Activated CD4-positive, alpha-beta T cell treated with anti-CD3 and anti-CD28 coated beads for 4 hours (primary cell): ENCODE data around the gene NR2F1.
A peak's percentile ranks its signal among the peaks of the same experiment; 100 is the strongest.

Experiments used
- DNase-seq, 2 donors: peaks; one replicate each; pipeline ENCODE4 v3.0.0-alpha.2; 2020

The NR2F1 gene

GRCh38 chr5:93577854-93578812, 4.9 kb upstream of the NR2F1 start:
- no peak for DNase-seq

GRCh38 chr5:93578813-93579691, 4.0 kb upstream of the NR2F1 start:
- no peak for DNase-seq

DNA sequence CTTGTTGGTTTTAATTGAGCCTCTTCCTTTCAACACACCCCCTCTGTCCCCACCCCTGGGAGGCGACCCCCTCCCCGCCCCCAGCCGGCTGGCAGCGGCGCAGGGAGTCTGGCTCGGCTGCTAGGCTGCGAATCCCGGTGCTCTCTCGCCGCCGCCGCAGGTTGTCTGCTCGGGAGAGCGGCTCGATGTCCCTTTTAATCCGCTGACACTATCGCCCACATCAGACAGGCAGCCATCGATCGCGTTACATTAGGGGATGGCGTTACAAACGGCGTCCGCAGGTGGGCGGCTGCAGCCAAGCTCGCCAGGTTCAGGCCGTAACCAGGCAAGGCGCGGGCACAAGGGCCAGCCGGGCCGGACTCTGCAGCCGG, 3.3 kb upstream of the NR2F1 start:
- no peak for DNase-seq

- no peak for DNase-seq
Measured at GRCh38 chr5:93580063-93580926, 2.7 kb upstream of the NR2F1 start.

DNA sequence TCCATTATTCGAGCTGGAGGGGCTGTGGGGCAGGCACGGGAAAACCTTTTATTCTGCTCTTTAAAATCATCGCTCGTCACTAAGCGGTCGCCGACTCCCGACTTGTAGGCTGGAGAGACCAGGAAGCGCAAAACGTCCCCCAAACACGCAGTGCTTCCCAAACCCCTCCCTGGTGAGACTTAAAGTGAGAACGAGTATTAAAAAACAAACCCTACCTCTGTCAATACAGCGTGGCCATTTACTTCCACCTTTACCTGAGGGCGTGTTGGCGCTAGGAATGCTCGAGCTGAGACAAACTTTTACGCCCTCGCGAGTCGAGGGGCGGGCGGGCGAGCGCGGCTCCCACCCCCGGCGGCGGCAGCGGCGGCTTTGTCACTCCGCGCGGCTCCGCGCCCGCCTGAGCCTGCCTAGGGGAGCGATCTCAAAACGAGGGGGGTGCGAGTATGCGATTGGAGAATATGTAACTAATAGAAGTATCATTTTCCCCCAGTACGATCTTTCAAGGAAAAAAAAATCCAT, 2.0 kb upstream of the NR2F1 start, which contains the start of gene NR2F1-AS1:
TSS of gene NR2F1-AS1 (minus strand) at position 293 of the 519 bp plus-strand sequence.
- DNase-seq = peak in 1 of 2 donors; percentile 32

GRCh38 chr5:93582167-93582462, 907 bp upstream of the NR2F1 start:
- no peak for DNase-seq

DNA sequence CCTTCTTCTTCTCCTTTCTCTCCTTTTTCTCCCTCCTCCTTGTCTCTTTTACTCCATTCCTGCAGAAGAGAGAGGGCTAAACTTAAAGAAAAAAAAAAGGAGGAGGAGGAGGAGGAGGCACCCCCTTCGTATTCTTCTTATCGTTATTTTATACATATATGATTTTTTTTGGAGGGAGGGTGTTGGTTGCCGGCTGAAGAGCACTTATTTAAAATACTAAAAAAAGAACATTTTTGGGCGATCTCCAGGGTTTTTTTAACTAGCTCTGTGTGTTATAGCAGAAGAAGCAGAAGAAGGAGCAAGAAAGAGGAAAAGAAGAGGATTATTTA, 381 bp downstream of the NR2F1 start:
- DNase-seq = no peak

DNA sequence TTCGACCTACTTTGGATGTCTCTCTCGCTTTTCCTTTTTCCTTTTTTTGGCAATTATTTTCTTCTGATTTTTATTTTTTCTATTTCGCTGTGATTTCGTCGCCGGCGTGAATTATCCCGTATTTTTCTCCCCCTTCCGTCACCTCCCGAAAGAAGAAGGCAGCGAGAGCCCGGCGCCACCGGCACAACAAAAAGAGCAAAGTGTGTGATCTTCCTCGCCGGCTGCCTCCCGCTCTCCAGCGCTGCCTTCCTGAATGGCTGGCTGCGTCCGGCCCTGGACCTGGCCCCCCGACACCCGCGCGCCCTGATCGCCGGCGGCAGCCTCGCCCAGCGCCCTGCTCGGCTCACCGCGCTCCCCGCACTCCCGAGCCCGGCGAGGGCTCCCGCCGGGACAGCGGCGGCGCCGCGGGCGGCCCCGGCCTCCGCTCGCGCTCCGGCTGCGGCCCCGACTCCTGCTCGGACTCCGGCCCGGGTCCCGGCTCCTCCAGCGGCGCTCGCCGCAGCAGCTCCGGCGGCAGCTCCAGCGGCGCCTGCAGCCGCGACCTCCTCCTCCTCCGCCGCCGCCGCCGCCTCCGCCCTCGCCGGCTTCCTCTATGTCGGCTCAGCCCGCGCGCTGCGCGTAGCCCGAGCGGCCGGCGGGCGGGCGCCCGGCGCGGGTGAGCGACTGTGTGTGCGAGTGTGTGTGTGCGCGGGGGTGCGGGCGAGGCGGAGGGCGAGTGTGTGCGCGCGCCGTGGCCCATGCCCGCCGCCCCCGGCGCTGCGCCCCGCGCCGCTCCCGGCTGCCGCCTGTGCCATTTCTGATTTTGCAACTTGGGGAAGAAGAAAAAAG, 960 bp downstream of the NR2F1 start:
- DNase-seq = peak in 1 of 2 donors; percentile 40

DNA sequence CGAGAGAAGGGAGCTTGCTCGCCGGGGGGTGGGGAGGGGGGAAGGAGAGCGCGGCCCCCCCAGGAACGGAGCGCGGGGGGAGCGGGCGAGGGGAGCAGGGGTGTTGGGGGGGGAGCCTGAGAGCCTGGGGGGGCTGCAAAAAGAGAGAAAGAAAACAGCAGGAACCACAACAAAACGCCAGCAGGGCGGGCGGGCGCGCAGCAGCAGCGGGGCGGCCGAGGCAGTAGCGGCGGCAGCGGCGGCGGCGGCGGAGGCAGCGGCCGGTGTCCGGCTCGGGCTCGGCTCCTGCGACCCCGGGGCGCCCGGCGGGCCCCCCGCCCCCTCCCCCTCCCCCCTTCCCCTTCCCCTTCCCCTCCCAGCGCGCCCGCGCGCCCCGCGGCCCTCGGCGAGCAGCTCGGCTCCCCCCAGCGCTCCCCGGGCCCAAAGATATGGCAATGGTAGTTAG, 1.6 kb downstream of the NR2F1 start:
- DNase-seq = no peak

DNA sequence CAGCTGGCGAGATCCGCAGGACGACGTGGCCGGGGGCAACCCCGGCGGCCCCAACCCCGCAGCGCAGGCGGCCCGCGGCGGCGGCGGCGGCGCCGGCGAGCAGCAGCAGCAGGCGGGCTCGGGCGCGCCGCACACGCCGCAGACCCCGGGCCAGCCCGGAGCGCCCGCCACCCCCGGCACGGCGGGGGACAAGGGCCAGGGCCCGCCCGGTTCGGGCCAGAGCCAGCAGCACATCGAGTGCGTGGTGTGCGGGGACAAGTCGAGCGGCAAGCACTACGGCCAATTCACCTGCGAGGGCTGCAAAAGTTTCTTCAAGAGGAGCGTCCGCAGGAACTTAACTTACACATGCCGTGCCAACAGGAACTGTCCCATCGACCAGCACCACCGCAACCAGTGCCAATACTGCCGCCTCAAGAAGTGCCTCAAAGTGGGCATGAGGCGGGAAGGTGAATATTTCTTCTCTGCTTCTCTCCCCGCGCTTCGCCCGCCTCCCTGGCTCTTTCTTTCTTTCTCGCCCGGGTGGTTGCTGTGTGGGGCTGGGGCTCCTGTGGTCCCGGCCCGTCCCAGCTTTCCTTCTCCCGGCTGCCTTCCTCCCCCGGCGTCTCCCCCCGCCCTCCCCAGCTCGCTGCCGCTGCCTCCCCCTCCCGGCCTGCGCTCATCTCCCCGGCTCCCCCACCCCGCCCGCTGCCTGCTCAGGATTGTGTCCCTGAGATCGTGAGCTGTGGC, 2.2 kb downstream of the NR2F1 start:
- DNase-seq = no peak

GRCh38 chr5:93585767-93586385, 2.9 kb downstream of the NR2F1 start:
- DNase-seq = no peak

- no peak for DNase-seq
Measured at GRCh38 chr5:93586736-93587596, 3.9 kb downstream of the NR2F1 start.

DNA sequence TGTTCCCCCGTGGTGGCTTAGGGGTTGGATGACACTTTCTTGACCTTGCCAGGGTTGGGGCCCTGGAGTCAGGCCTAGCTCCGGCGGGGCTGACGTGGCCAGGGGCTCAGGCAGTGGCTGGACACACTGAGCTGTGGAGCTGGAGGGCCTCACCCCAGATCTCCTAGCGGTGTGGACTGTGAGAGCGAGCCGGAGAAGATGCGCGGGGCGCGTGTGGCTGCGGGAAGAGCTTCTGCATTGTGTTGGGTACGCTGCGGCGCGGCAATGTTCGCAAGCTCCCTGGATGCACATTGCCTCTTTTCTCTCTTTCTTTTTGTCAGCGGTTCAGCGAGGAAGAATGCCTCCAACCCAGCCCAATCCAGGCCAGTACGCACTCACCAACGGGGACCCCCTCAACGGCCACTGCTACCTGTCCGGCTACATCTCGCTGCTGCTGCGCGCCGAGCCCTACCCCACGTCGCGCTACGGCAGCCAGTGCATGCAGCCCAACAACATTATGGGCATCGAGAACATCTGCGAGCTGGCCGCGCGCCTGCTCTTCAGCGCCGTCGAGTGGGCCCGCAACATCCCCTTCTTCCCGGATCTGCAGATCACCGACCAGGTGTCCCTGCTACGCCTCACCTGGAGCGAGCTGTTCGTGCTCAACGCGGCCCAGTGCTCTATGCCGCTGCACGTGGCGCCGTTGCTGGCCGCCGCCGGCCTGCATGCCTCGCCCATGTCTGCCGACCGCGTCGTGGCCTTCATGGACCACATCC, 4.8 kb downstream of the NR2F1 start:
- no peak for DNase-seq

GRCh38 chr5:93588352-93589151, 5.5 kb downstream of the NR2F1 start:
- no peak for DNase-seq

GRCh38 chr5:93589152-93589828, 6.3 kb downstream of the NR2F1 start:
- no peak for DNase-seq

DNA sequence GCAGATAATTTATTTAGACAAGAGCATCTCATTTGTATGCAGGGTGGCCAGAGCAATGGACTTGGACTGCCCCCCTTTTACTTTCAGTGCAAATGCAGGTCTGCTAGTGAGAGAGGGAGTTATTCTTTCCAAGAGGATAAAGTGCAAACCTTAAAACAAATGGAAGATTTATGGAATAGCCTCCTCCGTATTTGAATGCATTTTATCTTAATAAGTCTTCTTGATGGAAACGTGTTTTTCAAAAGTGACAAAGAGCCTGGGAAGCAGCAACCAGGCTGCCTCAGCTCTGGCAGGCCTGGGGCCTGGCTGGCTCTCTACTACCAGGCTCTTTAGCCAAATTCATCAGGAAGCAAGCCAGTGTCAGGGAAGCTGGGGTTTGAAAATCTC, 6.8 kb downstream of the NR2F1 start:
- no peak for DNase-seq

GRCh38 chr5:93590493-93590892, 7.5 kb downstream of the NR2F1 start:
- DNase-seq = no peak
